ENCODE data around the gene TEP1. TPM values are rescaled to one million over a fixed set of nuclear protein-coding genes. Genes with fewer than 3 reads are reported as not detected.

TEP1 gene
- total RNA-seq (2014; rRNA removed; shearing (Covaris generic); ENCODE audit: low replicate concordance) = 23.0 and 23.1 TPM in 2 replicates

DNA sequence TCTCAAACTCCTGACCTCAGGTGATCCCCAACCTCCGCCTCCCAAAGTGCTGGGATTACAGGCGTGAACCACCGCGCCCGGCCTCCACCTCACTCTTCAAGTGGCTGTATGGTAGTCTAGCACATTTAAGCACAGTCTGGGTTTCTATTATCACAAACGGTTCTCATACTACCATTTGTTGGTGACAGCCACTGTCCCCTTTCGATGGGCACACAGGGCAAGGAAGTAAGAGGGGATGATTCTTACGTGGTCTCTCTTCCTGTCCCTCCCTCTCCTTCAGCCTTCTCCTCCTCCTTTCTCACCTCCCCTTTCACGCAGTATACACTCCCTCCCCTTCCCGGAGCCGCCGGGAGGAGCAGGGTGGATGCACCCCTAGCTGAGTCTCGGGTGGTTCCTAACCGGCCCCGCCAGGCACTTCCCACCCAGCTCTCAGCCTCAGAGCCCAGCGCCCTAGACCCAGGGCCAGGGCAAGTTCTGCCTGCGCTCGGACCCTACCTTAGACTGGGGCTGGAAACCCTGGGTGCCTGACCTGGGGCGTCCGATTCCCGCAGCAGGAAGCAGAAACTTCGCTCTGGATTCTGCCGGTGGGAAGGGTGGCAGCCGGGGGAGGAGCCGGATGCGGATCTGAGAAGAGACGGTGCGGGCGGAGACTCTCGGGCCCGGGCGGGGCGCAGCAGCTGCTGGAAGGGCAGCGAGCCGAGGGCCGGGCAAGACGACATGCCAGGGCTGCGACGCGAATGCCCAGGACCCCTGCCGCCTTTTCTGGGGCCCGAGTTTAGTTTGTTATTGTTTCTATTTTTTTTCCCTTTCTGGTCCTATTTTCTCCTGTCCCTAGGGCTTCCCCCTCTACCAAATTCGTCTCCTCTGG lies at the start of gene TEP1:
Gene TEP1, minus strand, starts transcription at position 626 of the 868 bp plus-strand sequence. CDS start 5,062 bp downstream, outside the sequence.
- H2AFZ ChIP-seq (ENCODE audit: low read length) = peak within 1 kb of the TSS; percentile 99
- H3K4me1 ChIP-seq (ENCODE audit: low read length) = peaks cover 18% of the 10 kb centered on the region
- H3K27me3 ChIP-seq (ENCODE audit: low read length) = no peaks in the 10 kb centered on the region
- H4K20me1 ChIP-seq (ENCODE audit: insufficient read depth, low read depth, low read length) = no peaks in the 10 kb centered on the region
- H3K9me3 ChIP-seq (ENCODE audit: low read length) = no peaks in the 10 kb centered on the region
- H3K4me3 ChIP-seq (ENCODE audit: low read length) = peak within 1 kb of the TSS; percentile 96
- no peaks in the 10 kb centered on the region for H3K36me3 ChIP-seq (ENCODE audit: insufficient read depth, low read length)
- peak within 1 kb of the TSS; percentile 82 for H3K27ac ChIP-seq (ENCODE audit: low read length)
- H3K9ac ChIP-seq (ENCODE audit: low read length) = peak within 1 kb of the TSS; percentile 96
- DNase-seq = peak; percentile 93
- peaks cover 22% of the 10 kb centered on the region for H3K79me2 ChIP-seq (ENCODE audit: low read length)
- H3K9me2 ChIP-seq (replicated peaks; ENCODE audit: insufficient read depth, low read length) = no peaks in the 10 kb centered on the region
- peak within 1 kb of the TSS; percentile 83 for H3K4me2 ChIP-seq (ENCODE audit: low read depth, low read length, poor library complexity, severe bottlenecking)

GRCh38 chr14:20461225-20462141 lies 48.2 kb upstream of the TEP1 start, which contains the start of gene PIP4P1:
Gene PIP4P1 (minus strand): TSS chr14:20461434. CDS start chr14:20461325, 109 bp downstream.
- H4K20me1 ChIP-seq (ENCODE audit: insufficient read depth, low read depth, low read length) = peaks cover 10% of the 10 kb centered on the region
- H3K4me2 ChIP-seq (ENCODE audit: low read depth, low read length, poor library complexity, severe bottlenecking) = peak within 1 kb of the TSS; percentile 93
- H3K9me3 ChIP-seq (ENCODE audit: low read length) = no peaks in the 10 kb centered on the region
- H2AFZ ChIP-seq (ENCODE audit: low read length) = no peak within 1 kb of the TSS
- H3K4me1 ChIP-seq (ENCODE audit: low read length) = peaks cover 48% of the 10 kb centered on the region
- peaks cover 46% of the 10 kb centered on the region for H3K79me2 ChIP-seq (ENCODE audit: low read length)
- peak within 1 kb of the TSS; percentile 81 for H3K4me3 ChIP-seq (ENCODE audit: low read length)
- H3K27ac ChIP-seq (ENCODE audit: low read length) = peak within 1 kb of the TSS; percentile 75
- no peaks in the 10 kb centered on the region for H3K27me3 ChIP-seq (ENCODE audit: low read length)
- H3K9me2 ChIP-seq (replicated peaks; ENCODE audit: insufficient read depth, low read length) = no peaks in the 10 kb centered on the region; the same call in 1 of the 2 replicates
- peaks cover 28% of the 10 kb centered on the region for H3K36me3 ChIP-seq (ENCODE audit: insufficient read depth, low read length)
- H3K9ac ChIP-seq (ENCODE audit: low read length) = peak within 1 kb of the TSS; percentile 88
- DNase-seq = peak; percentile 100

DNA sequence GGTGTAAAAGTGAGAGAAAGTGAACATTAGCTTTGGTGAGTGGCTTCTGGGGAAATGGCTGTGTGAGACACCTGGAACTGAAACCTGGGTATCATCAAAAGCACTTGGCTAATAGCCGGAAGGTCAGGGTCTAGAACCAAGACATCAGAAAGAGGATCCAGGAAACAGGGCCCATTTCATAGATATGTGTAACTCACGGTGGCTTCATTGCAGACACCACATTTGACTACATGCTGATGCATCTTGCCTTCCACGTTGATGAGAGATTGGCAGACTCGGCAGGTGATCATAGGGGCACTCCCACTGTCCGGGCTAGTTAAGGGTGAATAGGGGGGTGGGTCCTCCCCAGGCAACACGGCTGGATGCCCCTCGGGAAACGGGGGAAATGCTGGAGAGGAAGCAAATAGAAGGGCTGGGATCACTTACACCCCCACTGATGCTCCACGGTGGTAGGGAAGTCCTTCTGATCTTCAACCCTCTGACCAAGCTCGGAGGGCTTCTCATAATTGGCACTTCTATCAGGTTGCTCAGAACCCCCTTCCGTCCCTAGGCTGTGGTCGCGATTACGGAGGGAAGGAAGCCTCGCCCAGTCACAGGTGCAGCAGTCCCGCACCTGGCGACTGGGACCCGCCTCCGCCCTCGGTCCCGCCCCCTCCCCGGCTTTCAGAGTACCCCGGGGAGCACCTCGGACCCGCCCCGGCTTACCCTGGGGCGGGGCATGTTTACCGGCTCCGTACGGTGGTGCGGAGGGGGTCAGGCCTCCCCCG lies 47.3 kb upstream of the TEP1 start:
- peaks cover 54% of the 10 kb centered on the region for H3K4me1 ChIP-seq (ENCODE audit: low read length)
- H3K4me3 ChIP-seq (ENCODE audit: low read length) = peak overlapping the region; percentile 81
- H3K36me3 ChIP-seq (ENCODE audit: insufficient read depth, low read length) = peaks cover 29% of the 10 kb centered on the region
- peak overlapping the region; percentile 88 for H3K9ac ChIP-seq (ENCODE audit: low read length)
- peak overlapping the region; percentile 93 for H3K4me2 ChIP-seq (ENCODE audit: low read depth, low read length, poor library complexity, severe bottlenecking)
- peak overlapping the region; percentile 75 for H3K27ac ChIP-seq (ENCODE audit: low read length)
- peaks cover 55% of the 10 kb centered on the region for H3K79me2 ChIP-seq (ENCODE audit: low read length)
- peak; percentile 80 for DNase-seq
- H3K27me3 ChIP-seq (ENCODE audit: low read length) = no peaks in the 10 kb centered on the region
- H2AFZ ChIP-seq (ENCODE audit: low read length) = no peak overlapping the region
- no peaks in the 10 kb centered on the region; the same call in 1 of the 2 replicates for H3K9me2 ChIP-seq (replicated peaks; ENCODE audit: insufficient read depth, low read length)
- no peaks in the 10 kb centered on the region for H3K9me3 ChIP-seq (ENCODE audit: low read length)
- H4K20me1 ChIP-seq (ENCODE audit: insufficient read depth, low read depth, low read length) = peaks cover 10% of the 10 kb centered on the region

DNA sequence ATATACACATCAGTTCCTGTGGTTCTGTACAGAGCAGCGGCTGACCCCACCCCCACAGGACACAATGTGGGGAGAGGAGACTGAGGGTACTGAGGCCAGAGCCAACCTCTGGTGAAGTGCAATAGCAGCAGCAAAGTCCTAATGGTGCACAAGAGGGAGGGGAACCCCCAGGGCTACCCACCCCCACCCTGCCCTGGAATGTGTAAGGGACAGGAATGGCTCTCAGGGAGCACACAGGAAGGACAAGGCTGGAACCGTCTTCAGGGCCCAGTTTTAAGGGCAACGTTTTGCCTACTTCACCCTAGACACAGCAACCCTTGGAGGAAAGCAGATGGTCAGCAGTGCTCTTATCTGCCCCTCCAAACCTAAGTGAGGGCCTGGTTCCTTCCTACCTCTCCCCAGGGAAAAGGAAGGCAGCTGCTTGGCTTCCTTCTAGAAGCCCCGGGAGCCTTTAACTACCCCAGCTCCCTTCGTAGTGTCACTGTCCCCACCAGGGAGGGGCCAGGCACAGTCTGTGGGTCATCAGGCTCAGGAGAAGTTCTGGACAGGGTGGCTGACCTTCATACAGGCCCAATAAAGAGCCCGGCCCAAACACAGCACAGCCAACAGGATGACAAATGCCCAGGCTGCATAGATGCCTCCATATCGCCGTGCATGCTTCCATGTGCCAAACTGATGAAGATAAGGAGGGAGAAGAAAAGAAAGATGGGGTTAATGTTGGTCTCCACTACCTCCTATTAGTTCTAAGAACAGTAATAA lies 44.9 kb upstream of the TEP1 start:
- no peak overlapping the region for H3K4me3 ChIP-seq (ENCODE audit: low read length)
- peaks cover 71% of the 10 kb centered on the region for H3K79me2 ChIP-seq (ENCODE audit: low read length)
- peak overlapping the region; percentile 5 for H3K4me2 ChIP-seq (ENCODE audit: low read depth, low read length, poor library complexity, severe bottlenecking)
- no peak overlapping the region for H2AFZ ChIP-seq (ENCODE audit: low read length)
- H3K27ac ChIP-seq (ENCODE audit: low read length) = no peak overlapping the region
- peaks cover 60% of the 10 kb centered on the region for H3K4me1 ChIP-seq (ENCODE audit: low read length)
- H3K27me3 ChIP-seq (ENCODE audit: low read length) = no peaks in the 10 kb centered on the region
- DNase-seq = no peak
- peak overlapping the region; percentile 13; the same call in 1 of the 2 replicates for H3K9ac ChIP-seq (ENCODE audit: low read length)
- H4K20me1 ChIP-seq (ENCODE audit: insufficient read depth, low read depth, low read length) = peaks cover 10% of the 10 kb centered on the region
- peaks cover 29% of the 10 kb centered on the region for H3K36me3 ChIP-seq (ENCODE audit: insufficient read depth, low read length)
- no peaks in the 10 kb centered on the region; the same call in 1 of the 2 replicates for H3K9me2 ChIP-seq (replicated peaks; ENCODE audit: insufficient read depth, low read length)
- no peaks in the 10 kb centered on the region for H3K9me3 ChIP-seq (ENCODE audit: low read length)

DNA sequence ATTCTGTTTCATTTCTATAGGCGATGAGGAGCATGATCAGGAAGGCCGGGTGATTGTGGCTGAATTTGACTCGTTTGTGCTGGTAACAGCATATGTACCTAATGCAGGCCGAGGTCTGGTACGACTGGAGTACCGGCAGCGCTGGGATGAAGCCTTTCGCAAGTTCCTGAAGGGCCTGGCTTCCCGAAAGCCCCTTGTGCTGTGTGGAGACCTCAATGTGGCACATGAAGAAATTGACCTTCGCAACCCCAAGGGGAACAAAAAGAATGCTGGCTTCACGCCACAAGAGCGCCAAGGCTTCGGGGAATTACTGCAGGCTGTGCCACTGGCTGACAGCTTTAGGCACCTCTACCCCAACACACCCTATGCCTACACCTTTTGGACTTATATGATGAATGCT lies 43.7 kb upstream of the TEP1 start:
- H2AFZ ChIP-seq (ENCODE audit: low read length) = no peak overlapping the region
- H3K79me2 ChIP-seq (ENCODE audit: low read length) = peaks cover 81% of the 10 kb centered on the region

GRCh38 chr14:20455355-20456300 lies 42.3 kb upstream of the TEP1 start:
- H2AFZ ChIP-seq (ENCODE audit: low read length) = peak overlapping the region; percentile 66; the same call in 1 of the 2 replicates
- H3K27me3 ChIP-seq (ENCODE audit: low read length) = no peaks in the 10 kb centered on the region
- H3K4me3 ChIP-seq (ENCODE audit: low read length) = peak overlapping the region; percentile 86
- peaks cover 44% of the 10 kb centered on the region for H3K36me3 ChIP-seq (ENCODE audit: insufficient read depth, low read length)
- H3K9me3 ChIP-seq (ENCODE audit: low read length) = no peaks in the 10 kb centered on the region
- peaks cover 53% of the 10 kb centered on the region for H3K4me1 ChIP-seq (ENCODE audit: low read length)
- peak overlapping the region; percentile 80 for H3K27ac ChIP-seq (ENCODE audit: low read length)
- peak overlapping the region; percentile 83 for H3K9ac ChIP-seq (ENCODE audit: low read length)
- peak; percentile 97 for DNase-seq
- no peaks in the 10 kb centered on the region for H3K9me2 ChIP-seq (replicated peaks; ENCODE audit: insufficient read depth, low read length)
- H3K79me2 ChIP-seq (ENCODE audit: low read length) = peaks cover 78% of the 10 kb centered on the region
- peak overlapping the region; percentile 81 for H3K4me2 ChIP-seq (ENCODE audit: low read depth, low read length, poor library complexity, severe bottlenecking)
- peaks cover 7% of the 10 kb centered on the region for H4K20me1 ChIP-seq (ENCODE audit: insufficient read depth, low read depth, low read length)

More for the DNA sequence above, 43.7 kb upstream of the TEP1 start:
- H3K9me2 ChIP-seq (replicated peaks; ENCODE audit: insufficient read depth, low read length) = no peaks in the 10 kb centered on the region
- peaks cover 10% of the 10 kb centered on the region for H4K20me1 ChIP-seq (ENCODE audit: insufficient read depth, low read depth, low read length)
- peak overlapping the region; percentile 86 for H3K4me3 ChIP-seq (ENCODE audit: low read length)
- H3K27me3 ChIP-seq (ENCODE audit: low read length) = no peaks in the 10 kb centered on the region
- peaks cover 37% of the 10 kb centered on the region for H3K36me3 ChIP-seq (ENCODE audit: insufficient read depth, low read length)
- H3K9ac ChIP-seq (ENCODE audit: low read length) = peak overlapping the region; percentile 83
- H3K4me2 ChIP-seq (ENCODE audit: low read depth, low read length, poor library complexity, severe bottlenecking) = peak overlapping the region; percentile 81
- no peak for DNase-seq
- H3K4me1 ChIP-seq (ENCODE audit: low read length) = peaks cover 56% of the 10 kb centered on the region
- H3K27ac ChIP-seq (ENCODE audit: low read length) = no peak overlapping the region
- H3K9me3 ChIP-seq (ENCODE audit: low read length) = no peaks in the 10 kb centered on the region

Measured in Karpas-422 (cell line).